K562 (cell line): ENCODE measurements around the gene DLGAP1. TPM values are rescaled to one million over a fixed set of nuclear protein-coding genes. Genes with fewer than 3 reads are reported as not detected.

Experiments
- BCL6 ChIP-seq: fragments of 250-450 bp; sonication (Bioruptor Pico); IDR thresholded peaks from 2 replicates; pipeline ENCODE4 v1.4.0; 2020
- CBX3 ChIP-seq, 2 experiments: IDR thresholded peaks; 1 replicate in 1 of 2; 2 replicates in 1 of 2; pipeline ENCODE4 v1.6.1; 2012; ENCODE audit warnings: inconsistent platforms in 2 of 2, low read length in 2 of 2, borderline replicate concordance in 1 of 2, control low read depth in 1 of 2
- HIVEP1 ChIP-seq: fragments of 250-450 bp; sonication (Bioruptor Pico); IDR thresholded peaks from 2 replicates; pipeline ENCODE4 v1.4.0; 2020; ENCODE audit warnings: mild to moderate bottlenecking
- ILK ChIP-seq: fragments of 450-650 bp; IDR thresholded peaks from 2 replicates; pipeline ENCODE4 v1.6.1; 2016; ENCODE audit warnings: missing genetic modification characterization, low read depth, mild to moderate bottlenecking, missing compliant biosample characterization, moderate library complexity, borderline replicate concordance
- KLF10 ChIP-seq: fragments of 250-450 bp; sonication (Bioruptor Pico); IDR thresholded peaks from 2 replicates; pipeline ENCODE4 v1.6.1; 2021; ENCODE audit warnings: matching md5 sums
- LCOR ChIP-seq: sonication (generic); formaldehyde crosslinking; IDR thresholded peaks from 2 replicates; pipeline ENCODE4 v1.8.0; 2022; ENCODE audit warnings: mild to moderate bottlenecking, missing genetic modification reagents
- PHF8 ChIP-seq: fragments of 200-600 bp; sonication (generic); IDR thresholded peaks from 2 replicates; pipeline ENCODE4 v1.6.1; 2012; ENCODE audit warnings: mixed run types, mild to moderate bottlenecking, inconsistent platforms, low read length, moderate library complexity, borderline replicate concordance
- POLR3G ChIP-seq: IDR thresholded peaks from 2 replicates; pipeline ENCODE4 v1.6.1; 2011; ENCODE audit not compliant: insufficient read length, insufficient replicate concordance; ENCODE audit errors: extremely low read depth
- SMAD4 ChIP-seq: fragments of 250-450 bp; sonication (Bioruptor Pico); conservative IDR thresholded peaks from 2 replicates; pipeline ENCODE4 v1.8.0; 2021; ENCODE audit warnings: inconsistent platforms, mild to moderate bottlenecking, moderate library complexity
- TRIM24 ChIP-seq, 2 experiments: fragments of 450-650 bp; IDR thresholded peaks; 2 replicates each; pipeline ENCODE4 v1.6.1; 2016
- ZNF24 ChIP-seq: fragments of 450-650 bp; IDR thresholded peaks from 2 replicates; pipeline ENCODE4 v1.6.1; 2016
- ZNF354B ChIP-seq: fragments of 250-450 bp; sonication (Bioruptor Pico); IDR thresholded peaks from 2 replicates; pipeline ENCODE4 v1.4.0; 2020
- ZNF76 ChIP-seq: fragments of 250-450 bp; sonication (Bioruptor Pico); IDR thresholded peaks from 2 replicates; pipeline ENCODE4 v1.4.0; 2020; ENCODE audit warnings: mild to moderate bottlenecking, moderate library complexity, borderline replicate concordance
- ZNF764 ChIP-seq: fragments of 250-450 bp; sonication (Bioruptor Pico); IDR thresholded peaks from 2 replicates; pipeline ENCODE4 v1.4.0; 2020; ENCODE audit warnings: low read depth, mild to moderate bottlenecking, moderate library complexity
- polyA plus RNA-seq, 8 experiments: library from polyadenylated mRNA; depleted of rRNA in 4 of 8; stranded (reverse) in 5 of 8; unstranded in 3 of 8; fragments of >200 nt; fragmentation: Nextera tagmentation in 2 of 8; fragmentation: Illumina TruSeq in 1 of 8; extraction: Ambion mirVana in 2 of 8; extraction: Trizol in 1 of 8; gene quantifications; 2 replicates each; pipeline versions ENCODE4 v1.2.1 to v1.2.3, GENCODE V29; 2011 to 2014; ENCODE audit warnings: inconsistent platforms in 1 of 8, missing spikeins in 1 of 8
- total RNA-seq, 7 experiments: library from RNA; depleted of rRNA in 6 of 7; stranded (reverse); fragments of >200 nt in 6 of 7; fragmentation: Illumina TruSeq in 2 of 7; extraction: Trizol in 2 of 7; gene quantifications; 2 replicates each; pipeline versions ENCODE4 v1.2.1 to v1.2.3, GENCODE V29; 2011 to 2021; ENCODE audit warnings: low replicate concordance in 1 of 7
- TF ChIP-seq, protein P1 (sequence below): fragments of 450-650 bp; conservative IDR thresholded peaks from 2 replicates; pipeline ENCODE4 v1.6.1; 2016; ENCODE audit warnings: missing genetic modification characterization, low read depth, mild to moderate bottlenecking, control low read depth, missing compliant biosample characterization
- TF ChIP-seq, protein P2 (sequence below): fragments of 450-650 bp; IDR thresholded peaks from 2 replicates; pipeline ENCODE4 v1.7.0; 2016; ENCODE audit warnings: borderline replicate concordance
- TF ChIP-seq, protein P3 (sequence below), 2 experiments: fragments of 450-650 bp; IDR thresholded peaks; 2 replicates each; pipeline ENCODE4 v1.6.1; 2018; ENCODE audit warnings: mild to moderate bottlenecking in 2 of 2, low read depth in 1 of 2; ENCODE audit not compliant: partially characterized antibody in 2 of 2
- TF ChIP-seq, protein P4 (sequence below), 2 experiments: fragments of 450-650 bp; conservative IDR thresholded peaks; 2 replicates each; pipeline ENCODE4 v1.6.1; 2017; ENCODE audit warnings: mild to moderate bottlenecking in 2 of 2, moderate library complexity in 2 of 2

Gene DLGAP1
- total and polyA plus RNA-seq, 9 of the 15 experiments (the other 6 are each of a cell fraction or from before 2014, with no cell fraction given): 0.04 to 0.22 (median 0.08) TPM

DNA sequence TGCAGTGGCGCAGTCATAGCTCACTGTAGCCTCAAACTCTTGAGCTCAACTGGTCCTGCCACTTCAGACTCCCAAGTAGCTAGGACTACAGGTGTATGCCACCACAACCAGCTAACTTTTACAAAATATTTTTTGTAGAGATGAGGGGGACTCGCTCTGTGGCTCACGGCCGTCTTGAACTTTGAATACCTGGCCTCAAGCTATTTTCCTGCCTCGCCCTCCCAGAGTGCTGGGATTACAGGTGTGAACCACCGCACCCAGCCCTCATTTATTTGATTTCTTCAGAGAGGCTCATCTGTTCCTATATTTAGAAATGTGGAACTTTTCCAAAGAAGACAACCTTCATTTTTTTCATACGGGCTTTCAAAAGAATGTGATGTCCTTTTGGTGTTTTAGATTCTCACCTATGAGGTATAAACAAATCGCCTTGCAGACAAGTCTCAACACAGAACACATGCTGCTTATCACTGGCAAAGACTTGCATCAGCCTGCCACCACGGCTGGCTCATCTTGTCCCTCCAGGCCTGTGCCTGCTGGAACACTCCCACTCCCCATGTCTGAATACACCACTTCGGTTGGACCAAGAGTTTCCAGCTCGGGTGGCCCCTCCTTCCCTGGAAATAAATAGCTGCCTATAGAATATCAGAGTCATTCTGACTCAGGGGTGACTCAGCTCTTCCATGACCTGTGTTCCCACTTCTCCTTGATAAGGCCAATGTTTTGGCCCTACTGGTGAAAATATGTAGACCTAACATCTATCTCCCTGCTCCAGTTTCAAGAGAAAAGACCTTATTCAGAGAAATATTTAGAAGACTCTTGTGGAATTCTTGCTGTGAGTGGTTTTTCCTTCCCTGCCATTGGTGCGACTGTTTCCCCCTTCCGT is 802.5 kb downstream of the DLGAP1 start (continued):
- no peak for TF ChIP-seq ZNF764 (CRISPR knock-in tag)
- TF ChIP-seq, protein P1, sequence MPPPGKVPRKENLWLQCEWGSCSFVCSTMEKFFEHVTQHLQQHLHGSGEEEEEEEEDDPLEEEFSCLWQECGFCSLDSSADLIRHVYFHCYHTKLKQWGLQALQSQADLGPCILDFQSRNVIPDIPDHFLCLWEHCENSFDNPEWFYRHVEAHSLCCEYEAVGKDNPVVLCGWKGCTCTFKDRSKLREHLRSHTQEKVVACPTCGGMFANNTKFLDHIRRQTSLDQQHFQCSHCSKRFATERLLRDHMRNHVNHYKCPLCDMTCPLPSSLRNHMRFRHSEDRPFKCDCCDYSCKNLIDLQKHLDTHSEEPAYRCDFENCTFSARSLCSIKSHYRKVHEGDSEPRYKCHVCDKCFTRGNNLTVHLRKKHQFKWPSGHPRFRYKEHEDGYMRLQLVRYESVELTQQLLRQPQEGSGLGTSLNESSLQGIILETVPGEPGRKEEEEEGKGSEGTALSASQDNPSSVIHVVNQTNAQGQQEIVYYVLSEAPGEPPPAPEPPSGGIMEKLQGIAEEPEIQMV (tag): peak; percentile 85
- TF ChIP-seq PHF8: 0 out of 2 replicates have a peak, but pooled peaks have one; percentile 3
- TF ChIP-seq SMAD4 (CRISPR knock-in tag): peak; percentile 99
- TF ChIP-seq TRIM24 (IDR thresholded peaks at IDR 0.05): no peak
- peak in 1 of 2 experiments; percentile 96; a peak in 2 of 3 replicates for TF ChIP-seq CBX3 (IDR thresholded peaks at IDR 0.05; ENCODE audit: borderline replicate concordance in 1 of 2, low read length in 2 of 2)
- no peak for TF ChIP-seq POLR3G
- TF ChIP-seq HIVEP1 (CRISPR knock-in tag): peak; percentile 67; the same call in 1 of the 2 replicates
- TF ChIP-seq, protein P2, sequence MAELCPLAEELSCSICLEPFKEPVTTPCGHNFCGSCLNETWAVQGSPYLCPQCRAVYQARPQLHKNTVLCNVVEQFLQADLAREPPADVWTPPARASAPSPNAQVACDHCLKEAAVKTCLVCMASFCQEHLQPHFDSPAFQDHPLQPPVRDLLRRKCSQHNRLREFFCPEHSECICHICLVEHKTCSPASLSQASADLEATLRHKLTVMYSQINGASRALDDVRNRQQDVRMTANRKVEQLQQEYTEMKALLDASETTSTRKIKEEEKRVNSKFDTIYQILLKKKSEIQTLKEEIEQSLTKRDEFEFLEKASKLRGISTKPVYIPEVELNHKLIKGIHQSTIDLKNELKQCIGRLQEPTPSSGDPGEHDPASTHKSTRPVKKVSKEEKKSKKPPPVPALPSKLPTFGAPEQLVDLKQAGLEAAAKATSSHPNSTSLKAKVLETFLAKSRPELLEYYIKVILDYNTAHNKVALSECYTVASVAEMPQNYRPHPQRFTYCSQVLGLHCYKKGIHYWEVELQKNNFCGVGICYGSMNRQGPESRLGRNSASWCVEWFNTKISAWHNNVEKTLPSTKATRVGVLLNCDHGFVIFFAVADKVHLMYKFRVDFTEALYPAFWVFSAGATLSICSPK: no peak
- TF ChIP-seq, protein P3, sequence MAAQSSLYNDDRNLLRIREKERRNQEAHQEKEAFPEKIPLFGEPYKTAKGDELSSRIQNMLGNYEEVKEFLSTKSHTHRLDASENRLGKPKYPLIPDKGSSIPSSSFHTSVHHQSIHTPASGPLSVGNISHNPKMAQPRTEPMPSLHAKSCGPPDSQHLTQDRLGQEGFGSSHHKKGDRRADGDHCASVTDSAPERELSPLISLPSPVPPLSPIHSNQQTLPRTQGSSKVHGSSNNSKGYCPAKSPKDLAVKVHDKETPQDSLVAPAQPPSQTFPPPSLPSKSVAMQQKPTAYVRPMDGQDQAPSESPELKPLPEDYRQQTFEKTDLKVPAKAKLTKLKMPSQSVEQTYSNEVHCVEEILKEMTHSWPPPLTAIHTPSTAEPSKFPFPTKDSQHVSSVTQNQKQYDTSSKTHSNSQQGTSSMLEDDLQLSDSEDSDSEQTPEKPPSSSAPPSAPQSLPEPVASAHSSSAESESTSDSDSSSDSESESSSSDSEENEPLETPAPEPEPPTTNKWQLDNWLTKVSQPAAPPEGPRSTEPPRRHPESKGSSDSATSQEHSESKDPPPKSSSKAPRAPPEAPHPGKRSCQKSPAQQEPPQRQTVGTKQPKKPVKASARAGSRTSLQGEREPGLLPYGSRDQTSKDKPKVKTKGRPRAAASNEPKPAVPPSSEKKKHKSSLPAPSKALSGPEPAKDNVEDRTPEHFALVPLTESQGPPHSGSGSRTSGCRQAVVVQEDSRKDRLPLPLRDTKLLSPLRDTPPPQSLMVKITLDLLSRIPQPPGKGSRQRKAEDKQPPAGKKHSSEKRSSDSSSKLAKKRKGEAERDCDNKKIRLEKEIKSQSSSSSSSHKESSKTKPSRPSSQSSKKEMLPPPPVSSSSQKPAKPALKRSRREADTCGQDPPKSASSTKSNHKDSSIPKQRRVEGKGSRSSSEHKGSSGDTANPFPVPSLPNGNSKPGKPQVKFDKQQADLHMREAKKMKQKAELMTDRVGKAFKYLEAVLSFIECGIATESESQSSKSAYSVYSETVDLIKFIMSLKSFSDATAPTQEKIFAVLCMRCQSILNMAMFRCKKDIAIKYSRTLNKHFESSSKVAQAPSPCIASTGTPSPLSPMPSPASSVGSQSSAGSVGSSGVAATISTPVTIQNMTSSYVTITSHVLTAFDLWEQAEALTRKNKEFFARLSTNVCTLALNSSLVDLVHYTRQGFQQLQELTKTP (IDR thresholded peaks at IDR 0.05; ENCODE audit: low read depth in 1 of 2, partially characterized antibody in 2 of 2): no peak
- TF ChIP-seq, protein P4, sequence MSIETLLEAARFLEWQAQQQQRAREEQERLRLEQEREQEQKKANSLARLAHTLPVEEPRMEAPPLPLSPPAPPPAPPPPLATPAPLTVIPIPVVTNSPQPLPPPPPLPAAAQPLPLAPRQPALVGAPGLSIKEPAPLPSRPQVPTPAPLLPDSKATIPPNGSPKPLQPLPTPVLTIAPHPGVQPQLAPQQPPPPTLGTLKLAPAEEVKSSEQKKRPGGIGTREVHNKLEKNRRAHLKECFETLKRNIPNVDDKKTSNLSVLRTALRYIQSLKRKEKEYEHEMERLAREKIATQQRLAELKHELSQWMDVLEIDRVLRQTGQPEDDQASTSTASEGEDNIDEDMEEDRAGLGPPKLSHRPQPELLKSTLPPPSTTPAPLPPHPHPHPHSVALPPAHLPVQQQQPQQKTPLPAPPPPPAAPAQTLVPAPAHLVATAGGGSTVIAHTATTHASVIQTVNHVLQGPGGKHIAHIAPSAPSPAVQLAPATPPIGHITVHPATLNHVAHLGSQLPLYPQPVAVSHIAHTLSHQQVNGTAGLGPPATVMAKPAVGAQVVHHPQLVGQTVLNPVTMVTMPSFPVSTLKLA (conservative IDR thresholded peaks at IDR 0.05): no peak
- peak; percentile 58; the same call in 1 of the 2 replicates for TF ChIP-seq BCL6 (CRISPR knock-in tag)
- no peak for TF ChIP-seq KLF10 (CRISPR knock-in tag)
- TF ChIP-seq ILK: no peak; the same call in none of the 2 replicates
- 0 out of 2 replicates have a peak, but pooled peaks have one; percentile 9 for TF ChIP-seq ZNF354B (CRISPR knock-in tag)
- TF ChIP-seq ZNF24: no peak
- TF ChIP-seq ZNF76 (CRISPR knock-in tag): peak; percentile 61; the same call in 1 of the 2 replicates
- no peak; the same call in 1 of the 2 replicates for TF ChIP-seq LCOR
